Umbilical cord (tissue), 2 donors: ENCODE data around the gene ITGA11. TPM values are rescaled to one million over a fixed set of nuclear protein-coding genes. Genes with fewer than 3 reads are reported as not detected.

ENCODE experiments used
- DNase-seq: peaks from one replicate; pipeline ENCODE4 v3.0.0-alpha.2; 2015; ENCODE audit warnings: low spot score
- total RNA-seq: library from RNA; depleted of rRNA; stranded (reverse); fragments of >200 nt; gene quantifications from one replicate; pipeline ENCODE4 v1.2.3, GENCODE V29; 2014; ENCODE audit warnings: low replicate concordance; ENCODE audit not compliant: insufficient read depth

Gene ITGA11
- total RNA-seq, 1 donor from 2014 or later, result 84.5 TPM

DNA sequence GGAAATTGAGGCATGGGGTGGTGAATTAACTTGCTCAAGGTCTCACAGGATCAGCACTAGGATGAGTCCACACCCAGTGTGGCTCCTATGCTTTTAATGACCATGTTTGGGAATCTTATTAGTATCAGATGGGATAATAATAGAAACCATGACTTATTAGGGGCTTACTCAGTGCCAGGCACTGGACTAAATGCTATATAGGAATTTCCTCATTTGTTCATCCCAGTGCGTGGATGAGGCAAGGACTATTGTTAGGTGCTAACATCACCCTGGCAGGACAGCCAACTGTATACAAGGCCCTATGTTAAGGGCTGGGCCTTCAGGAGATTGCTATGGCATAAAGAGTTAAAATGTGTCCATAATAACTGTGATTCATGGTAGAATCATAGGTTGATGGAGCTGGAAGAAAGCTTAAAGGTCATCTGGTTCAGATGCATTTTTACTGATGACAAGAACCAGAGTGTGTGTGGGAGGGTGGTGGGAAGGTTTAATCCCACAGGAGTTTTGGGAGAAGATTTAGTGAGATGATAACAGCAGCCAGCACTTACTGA, 159.2 kb downstream of the ITGA11 start:
- DNase-seq, result peak; percentile 41

- DNase-seq, result peak; percentile 89
Measured at GRCh38 chr15:68271854-68272471, 160.0 kb downstream of the ITGA11 start.

- DNase-seq, result peak; percentile 51
Measured at GRCh38 chr15:68268405-68268804, 163.6 kb downstream of the ITGA11 start.

DNA sequence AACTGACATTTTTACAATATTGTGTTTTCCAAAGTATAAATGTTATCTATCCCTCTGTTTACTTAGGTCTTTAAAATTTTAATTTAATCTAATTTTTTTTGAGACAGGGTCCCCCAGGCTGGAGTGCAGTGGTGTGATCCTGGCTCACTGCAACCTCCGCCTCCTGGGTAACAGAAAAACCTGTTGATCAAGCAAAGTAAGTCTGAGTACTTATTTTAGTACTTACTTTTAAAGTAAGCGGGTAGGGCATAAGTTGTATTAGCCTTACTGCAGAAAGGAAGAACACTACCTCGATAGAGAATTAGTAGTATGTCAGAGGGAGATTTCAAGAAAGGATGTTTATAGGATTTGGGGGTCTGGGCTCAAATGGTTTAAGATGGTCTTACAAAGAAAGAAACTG, 166.3 kb downstream of the ITGA11 start:
- no peak for DNase-seq

GRCh38 chr15:68265081-68265480, 166.9 kb downstream of the ITGA11 start:
- DNase-seq, result no peak

DNA sequence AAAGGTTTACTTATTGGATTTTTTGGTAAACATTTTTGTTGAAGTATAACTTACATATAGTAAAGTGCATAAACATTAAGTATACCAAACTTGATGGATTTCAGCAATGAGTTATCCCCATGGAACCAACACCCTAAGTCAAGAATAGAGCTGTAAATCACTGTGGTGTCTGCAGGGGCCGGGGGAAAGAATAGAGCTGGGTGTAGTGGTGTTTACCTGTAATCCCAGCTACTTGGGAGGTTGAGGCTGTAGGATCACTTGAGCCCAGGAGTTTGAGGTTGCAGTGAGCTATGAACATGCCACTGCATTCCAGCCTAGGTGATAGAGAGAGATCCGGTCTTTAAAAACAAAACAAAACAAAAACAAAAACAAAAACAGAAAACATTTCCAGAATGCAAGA, 167.7 kb downstream of the ITGA11 start:
- DNase-seq, result no peak

DNA sequence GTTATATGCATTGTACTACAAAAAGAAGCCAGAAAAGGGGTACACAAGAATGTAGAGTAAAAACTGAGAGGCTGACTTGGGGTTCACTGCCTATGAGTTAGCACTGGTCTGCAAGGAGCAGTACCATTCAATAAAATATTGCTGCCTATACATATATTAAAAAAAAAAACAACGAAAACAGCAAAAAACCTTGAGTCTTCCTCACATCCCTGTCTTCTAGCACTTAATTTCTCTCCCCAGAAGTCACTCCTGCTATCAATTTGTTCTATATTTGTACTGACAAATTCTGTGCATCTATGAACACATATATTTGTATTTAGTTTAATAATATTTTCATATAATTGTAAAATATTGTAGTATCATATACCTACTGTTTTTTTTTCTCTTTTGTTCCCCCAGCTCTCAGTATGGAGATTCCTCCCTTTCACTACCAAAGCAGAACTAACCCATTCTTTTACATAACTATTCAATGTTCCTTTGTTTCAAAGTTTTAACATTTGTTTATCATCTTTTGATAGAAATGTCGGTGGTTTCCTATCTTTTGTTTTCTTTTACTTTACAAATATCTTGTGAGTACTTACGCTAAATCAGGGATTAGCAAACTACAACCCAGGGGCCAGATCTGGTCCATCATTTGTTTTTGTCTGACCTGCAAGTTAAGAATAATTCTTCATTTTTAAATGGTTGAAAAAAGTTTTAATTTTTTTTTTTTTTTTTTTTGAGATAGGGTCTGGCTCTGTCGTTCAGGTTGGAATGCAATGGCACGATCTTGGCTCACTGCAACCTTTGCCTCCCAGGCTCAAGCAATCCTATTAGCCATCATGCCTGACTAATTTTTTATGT, 169.2 kb downstream of the ITGA11 start:
- no peak for DNase-seq

DNA sequence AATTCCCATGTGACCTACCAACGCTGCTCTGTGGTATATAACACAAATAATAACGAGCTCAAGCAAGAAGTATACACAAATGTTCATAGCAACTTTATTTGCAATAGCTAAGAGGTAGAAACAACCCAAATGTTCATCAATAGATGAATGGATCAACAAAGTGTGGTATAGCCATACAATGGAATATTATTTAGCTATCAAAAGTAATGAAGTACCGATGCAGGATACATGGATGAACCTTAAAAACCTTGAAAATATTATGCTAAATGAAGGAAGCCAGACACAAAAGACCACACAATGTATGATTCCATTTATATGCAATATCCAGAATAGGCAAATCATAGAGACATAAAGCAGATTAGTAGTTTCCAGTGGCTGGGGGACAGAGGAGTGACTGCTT, 170.0 kb downstream of the ITGA11 start:
- DNase-seq, result no peak

GRCh38 chr15:68261241-68261640, 170.7 kb downstream of the ITGA11 start:
- no peak for DNase-seq

GRCh38 chr15:68259883-68260282, 172.1 kb downstream of the ITGA11 start:
- DNase-seq, result no peak

GRCh38 chr15:68258692-68259091, 173.3 kb downstream of the ITGA11 start:
- DNase-seq, result no peak

- DNase-seq, result peak; percentile 93
Measured at GRCh38 chr15:68256675-68257450, 175.1 kb downstream of the ITGA11 start.

- peak; percentile 84 for DNase-seq
Measured at GRCh38 chr15:68252925-68253534, 178.9 kb downstream of the ITGA11 start.

DNA sequence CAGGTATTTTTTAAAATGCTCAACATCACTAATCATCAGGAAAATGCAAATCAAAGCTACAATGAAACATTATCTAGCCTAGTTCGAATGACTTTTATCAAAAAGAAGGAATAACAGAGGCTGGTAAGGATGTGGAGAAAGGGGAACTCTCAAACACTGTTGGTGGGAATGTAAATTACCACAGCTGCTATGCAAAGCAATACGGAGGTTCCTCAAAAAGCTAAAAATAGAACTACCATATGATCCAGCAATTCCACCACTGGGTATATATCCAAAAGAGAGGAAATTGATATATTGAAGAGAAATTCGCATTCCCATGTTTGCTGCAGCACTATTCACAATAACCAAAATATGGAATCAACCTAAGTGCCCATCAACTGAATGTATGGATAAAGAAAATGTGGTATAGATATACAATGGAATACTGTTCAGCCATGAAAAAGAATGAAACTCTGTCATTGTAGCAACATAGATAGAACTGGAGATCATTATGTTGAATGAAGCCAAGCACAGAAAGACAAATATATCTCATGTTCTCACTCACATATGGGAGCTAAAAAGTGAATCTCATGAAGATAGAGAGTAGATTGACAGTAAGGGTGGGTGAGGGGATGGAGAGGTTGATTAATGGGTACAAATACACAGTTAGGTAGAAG, 182.8 kb downstream of the ITGA11 start:
- DNase-seq, result no peak

Other genes starting within 250 kb of the ITGA11 start
- gene CALML4, start 226.8 kb downstream of the ITGA11 start, total RNA-seq, result 13.0 TPM
- 9.6 TPM for gene CLN6, start 202.4 kb downstream of the ITGA11 start, total RNA-seq
- 82.8 TPM for gene FEM1B, start 154.4 kb downstream of the ITGA11 start, total RNA-seq
- 0.72 TPM for gene CORO2B, start 146.8 kb upstream of the ITGA11 start, total RNA-seq